Measurements from ENCODE around the gene MEOX1.

The MEOX1 gene

GRCh38 chr17:43616029-43616351 lies 45.7 kb downstream of the MEOX1 start:
- H3F3A ChIP-seq (ENCODE audit: insufficient read depth, low read length), result no peaks in the 10 kb centered on the region
- no peaks in the 10 kb centered on the region for H3K36me3 ChIP-seq (ENCODE audit: insufficient read depth, low read length)
- no peak overlapping the region for H2AFZ ChIP-seq (ENCODE audit: low read length)
- 0 out of 2 replicates have a peak, but pooled peaks cover 3% of the 10 kb centered on the region for H3K9me3 ChIP-seq (ENCODE audit: low read length)
- H3K4me3 ChIP-seq (ENCODE audit: low read depth, low read length, poor library complexity, severe bottlenecking), result no peak overlapping the region
- no peak overlapping the region for H3K9ac ChIP-seq (ENCODE audit: low read length)
- no peaks in the 10 kb centered on the region for H4K20me1 ChIP-seq (ENCODE audit: insufficient read depth, low read length)
- TF ChIP-seq EZH2 (IDR thresholded peaks at IDR 0.05; ENCODE audit: borderline replicate concordance, low read length) (no peak), CTCF (IDR thresholded peaks at IDR 0.05; ENCODE audit: low read length) (no peak)
- no peak overlapping the region for H3K27ac ChIP-seq (ENCODE audit: low read depth, low read length, poor library complexity, severe bottlenecking)
- no peaks in the 10 kb centered on the region for H3K9me2 ChIP-seq (ENCODE audit: low read depth, low read length)
- no peak overlapping the region for H3K4me2 ChIP-seq (ENCODE audit: low read length)
- no peaks in the 10 kb centered on the region for H3K79me2 ChIP-seq (ENCODE audit: insufficient read depth, low read length)
- H3K27me3 ChIP-seq (ENCODE audit: insufficient read depth, low read length), result no peaks in the 10 kb centered on the region; the same call in 1 of the 2 replicates
- no peaks in the 10 kb centered on the region for H3K4me1 ChIP-seq (ENCODE audit: insufficient read depth, low read length, severe bottlenecking)

GRCh38 chr17:43615330-43616028 lies 46.2 kb downstream of the MEOX1 start:
- Histone ChIP-seq H3K4me1 (ENCODE audit: insufficient read depth, low read length, severe bottlenecking) (no peaks in the 10 kb centered on the region), H3K4me3 (ENCODE audit: low read depth, low read length, poor library complexity, severe bottlenecking) (no peak overlapping the region), H3K9me3 (ENCODE audit: low read length) (0 out of 2 replicates have a peak, but pooled peaks cover 3% of the 10 kb centered on the region), H3K4me2 (ENCODE audit: low read length) (no peak overlapping the region), H3K79me2 (ENCODE audit: insufficient read depth, low read length) (no peaks in the 10 kb centered on the region), H2AFZ (ENCODE audit: low read length) (no peak overlapping the region), H3K9me2 (ENCODE audit: low read depth, low read length) (no peaks in the 10 kb centered on the region), H3K36me3 (ENCODE audit: insufficient read depth, low read length) (no peaks in the 10 kb centered on the region), H3K27ac (ENCODE audit: low read depth, low read length, poor library complexity, severe bottlenecking) (no peak overlapping the region), H3F3A (ENCODE audit: insufficient read depth, low read length) (no peaks in the 10 kb centered on the region), H4K20me1 (ENCODE audit: insufficient read depth, low read length) (no peaks in the 10 kb centered on the region), H3K27me3 (ENCODE audit: insufficient read depth, low read length) (no peaks in the 10 kb centered on the region; the same call in 1 of the 2 replicates), H3K9ac (ENCODE audit: low read length) (no peak overlapping the region)
- no peak for TF ChIP-seq EZH2 (IDR thresholded peaks at IDR 0.05; ENCODE audit: borderline replicate concordance, low read length)
- TF ChIP-seq CTCF (IDR thresholded peaks at IDR 0.05; ENCODE audit: low read length), result no peak

GRCh38 chr17:43614561-43614960 lies 47.2 kb downstream of the MEOX1 start:
- H3K27me3 ChIP-seq (ENCODE audit: insufficient read depth, low read length), result no peaks in the 10 kb centered on the region; the same call in 1 of the 2 replicates
- no peaks in the 10 kb centered on the region for H3K9me2 ChIP-seq (ENCODE audit: low read depth, low read length)
- H3K36me3 ChIP-seq (ENCODE audit: insufficient read depth, low read length), result no peaks in the 10 kb centered on the region
- H2AFZ ChIP-seq (ENCODE audit: low read length), result no peak overlapping the region
- H3K4me2 ChIP-seq (ENCODE audit: low read length), result no peak overlapping the region
- H3K4me3 ChIP-seq (ENCODE audit: low read depth, low read length, poor library complexity, severe bottlenecking), result no peak overlapping the region
- H3K9me3 ChIP-seq (ENCODE audit: low read length), result 0 out of 2 replicates have a peak, but pooled peaks cover 3% of the 10 kb centered on the region
- H4K20me1 ChIP-seq (ENCODE audit: insufficient read depth, low read length), result no peaks in the 10 kb centered on the region
- no peak overlapping the region for H3K27ac ChIP-seq (ENCODE audit: low read depth, low read length, poor library complexity, severe bottlenecking)
- TF ChIP-seq EZH2 (IDR thresholded peaks at IDR 0.05; ENCODE audit: borderline replicate concordance, low read length) (no peak), CTCF (IDR thresholded peaks at IDR 0.05; ENCODE audit: low read length) (no peak)
- H3F3A ChIP-seq (ENCODE audit: insufficient read depth, low read length), result no peaks in the 10 kb centered on the region
- H3K9ac ChIP-seq (ENCODE audit: low read length), result no peak overlapping the region
- H3K79me2 ChIP-seq (ENCODE audit: insufficient read depth, low read length), result no peaks in the 10 kb centered on the region
- no peaks in the 10 kb centered on the region for H3K4me1 ChIP-seq (ENCODE audit: insufficient read depth, low read length, severe bottlenecking)

All from OCI-LY1 (cell line).